ENCODE measurements around the gene SGCG.

- no peak for TF ChIP-seq RCOR1 (IDR thresholded peaks at IDR 0.05; ENCODE audit: low read depth, low read length)
- TF ChIP-seq HMGXB4 (CRISPR knock-in tag; IDR thresholded peaks at IDR 0.05; ENCODE audit: borderline replicate concordance) = no peak
- TF ChIP-seq CTCF (IDR thresholded peaks at IDR 0.05) = no peak
- TF ChIP-seq POLR2A (IDR thresholded peaks at IDR 0.05; ENCODE audit: low read length) = no peak
- no peak for TF ChIP-seq RAD21 (conservative IDR thresholded peaks at IDR 0.05 in 1 of 2, IDR thresholded peaks at IDR 0.05 in 1 of 2)
- TF ChIP-seq MAFK (IDR thresholded peaks at IDR 0.05; ENCODE audit: partially characterized antibody) = no peak
- no peak for TF ChIP-seq HOXB13 (CRISPR knock-in tag; IDR thresholded peaks at IDR 0.05; ENCODE audit: low read depth)
- TF ChIP-seq EP300 (IDR thresholded peaks at IDR 0.05) = no peak
- TF ChIP-seq CHD2 (IDR thresholded peaks at IDR 0.05; ENCODE audit: low read length, partially characterized antibody) = no peak
- TF ChIP-seq NFE2L2 (conservative IDR thresholded peaks at IDR 0.05; ENCODE audit: low read length) = no peak
Observed at GRCh38 chr13:23146811-23147625, 33.8 kb upstream of the SGCG start.

Data from A549 (cell line).